Psoas muscle (tissue), 8 donors: ENCODE results near the gene MRS2. TPM values are rescaled to one million over a fixed set of nuclear protein-coding genes. Genes with fewer than 3 reads are reported as not detected.

Source experiments
- ATAC-seq, 4 donors: fragments of 200-7000 bp; cut with Tn5 transposase; one replicate each; pipeline ENCODE4 v1.9.1; 2020; ENCODE audit warnings: moderate library complexity in 3 of 4, mild to moderate bottlenecking in 2 of 4
- DNase-seq, 2 donors: peaks; one replicate each; pipeline ENCODE4 v3.0.0-alpha.2; 2020
- H3K27ac ChIP-seq: fragments of 200-600 bp; one replicate; pipeline ENCODE4 v1.8.0; 2022
- H3K27me3 ChIP-seq, 3 donors: fragments of 200-600 bp in 1 of 3; one replicate each; pipeline versions ENCODE4 v1.6.1 to v1.8.0; 2013 to 2022; ENCODE audit warnings: low read length in 2 of 3, mild to moderate bottlenecking in 2 of 3, moderate library complexity in 1 of 3; ENCODE audit not compliant: insufficient read depth in 3 of 3
- H3K36me3 ChIP-seq, 2 donors: fragments of 200-600 bp in 1 of 2; one replicate each; pipeline versions ENCODE4 v1.6.1 to v1.8.0; 2013 to 2022; ENCODE audit warnings: low read depth in 1 of 2, mild to moderate bottlenecking in 1 of 2, moderate library complexity in 1 of 2; ENCODE audit not compliant: insufficient read depth in 1 of 2
- H3K4me1 ChIP-seq: fragments of 200-600 bp; one replicate; pipeline ENCODE4 v1.8.0; 2022
- H3K4me3 ChIP-seq: fragments of 200-600 bp; one replicate; pipeline ENCODE4 v1.8.0; 2022; ENCODE audit warnings: mild to moderate bottlenecking
- H3K9me3 ChIP-seq: fragments of 200-600 bp; one replicate; pipeline ENCODE4 v1.8.0; 2022
- CTCF ChIP-seq: fragments of 200-600 bp; IDR thresholded peaks from one replicate; pipeline ENCODE4 v1.8.0; 2022; ENCODE audit warnings: antibody characterized with exemption
- WGBS, 3 donors: extraction: QIAGEN DNeasy Blood & Tissue Kit; methylation state at CpG; one replicate each; pipeline versions ENCODE4 v1.1.6 to v1.1.7; 2013; 5-methylcytosine and 5-hydroxymethylcytosine counted together
- intact Hi-C, 2 donors: fragments of 100-400 bp; cut with DNase I; formaldehyde crosslinking; loops; one replicate each; pipeline versions ENCODE4 v1.11.0 to v1.14.2; 2022
- polyA plus RNA-seq, 3 donors: library from polyadenylated mRNA; stranded (reverse); fragments of 200-250 nt; gene quantifications; one replicate each; pipeline ENCODE4 v1.2.3, GENCODE V29; 2013
- total RNA-seq, 4 donors: library from RNA; stranded (reverse); fragmentation: NEBNext Ultra II Directional in 2 of 4; extraction: Animal tissue kit (Norgen Biotek cat#: 25700) in 2 of 4; gene quantifications; one replicate each; pipeline versions ENCODE4 v1.2.1 to v1.2.4, GENCODE V29; 2021 to 2023
- donor health status: healthy with polysubstance abuse.
- donor health status: DM: no; HTN: no; CAD: no; lungs with moderate emphysema.
- donor health status: Bipolar disorder and iron deficiency.
- donor health status: healthy.
- donor health status: DM: yes; HTN: yes; CAD: no.
- donor health status: DM: no; HTN: no; CAD: no.
- donor health status: DM: no; HTN: no; CAD: no.
- donor health status: DM: yes; HTN: yes; CAD: no.

MRS2 gene
- total and polyA plus RNA-seq, 7 donors = 26.2 to 52.6 (median 33.4) TPM

- Histone ChIP-seq H3K9me3 (no peaks in the 10 kb centered on the region), H3K36me3 (peaks cover 7 to 96% of the 10 kb centered on the region in 2 donors), H3K27ac (no peak overlapping the region), H3K4me1 (no peaks in the 10 kb centered on the region), H3K4me3 (no peak overlapping the region), H3K27me3 (no peaks in the 10 kb centered on the region)
- WGBS, 3 donors = 93 to 94% (median 93%) methylated on average over 4 of the region's 4 CpGs
- intact Hi-C loops = no loop called here
- DNase-seq (no peak), ATAC-seq (no peak)
- TF ChIP-seq CTCF = no peak
Measured at GRCh38 chr6:24415753-24416152, 13.0 kb downstream of the MRS2 start.

DNA sequence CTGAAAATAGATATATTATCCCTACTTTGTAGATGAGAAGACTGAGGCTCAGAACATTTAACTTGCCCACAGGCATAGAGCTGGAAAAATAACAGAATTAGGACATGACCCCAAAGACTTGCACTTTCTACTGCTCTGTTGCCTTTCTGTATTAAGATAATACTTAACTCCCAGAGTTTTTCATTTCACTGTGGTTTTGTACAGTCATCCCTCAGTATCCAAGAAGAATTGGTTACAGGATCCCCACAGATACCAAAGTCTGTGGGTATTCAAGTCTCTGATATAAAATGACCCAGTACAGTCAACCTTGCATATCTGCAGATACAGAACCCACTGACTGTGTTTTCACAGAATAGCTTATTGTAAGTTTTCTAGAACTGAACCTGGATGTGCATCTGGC, 16.8 kb downstream of the MRS2 start:
- TF ChIP-seq CTCF = no peak
- intact Hi-C loops = no loop called here
- Histone ChIP-seq H3K27me3 (no peaks in the 10 kb centered on the region), H3K36me3 (peaks cover 12 to 100% of the 10 kb centered on the region in 2 donors), H3K27ac (no peak overlapping the region), H3K9me3 (no peaks in the 10 kb centered on the region), H3K4me3 (no peak overlapping the region), H3K4me1 (no peaks in the 10 kb centered on the region)
- DNase-seq = no peak
- ATAC-seq = no peak

DNA sequence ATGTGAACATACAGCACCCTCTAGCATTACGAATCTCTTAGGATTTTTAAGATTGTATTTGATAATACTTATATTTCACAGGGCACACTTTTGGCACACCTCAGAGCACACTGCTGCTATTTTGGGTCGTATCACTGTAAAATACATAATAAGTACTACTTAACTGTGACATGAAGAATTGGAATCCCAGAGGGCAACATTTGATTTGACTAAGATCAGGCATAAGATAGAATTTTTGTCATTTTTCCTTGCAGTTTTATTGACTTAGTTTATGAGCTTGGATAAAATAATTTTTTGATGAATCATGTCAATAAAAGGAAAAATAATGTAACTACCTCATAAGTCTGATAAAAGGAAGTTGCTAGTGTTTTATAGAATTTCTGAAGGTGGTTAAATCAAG, 22.4 kb downstream of the MRS2 start:
- no peak for TF ChIP-seq CTCF
- Histone ChIP-seq H3K9me3 (no peaks in the 10 kb centered on the region), H3K27ac (no peak overlapping the region), H3K4me1 (peaks cover 14% of the 10 kb centered on the region), H3K36me3 (peaks cover 9 to 68% of the 10 kb centered on the region in 2 donors), H3K27me3 (no peaks in the 10 kb centered on the region), H3K4me3 (no peak overlapping the region)
- WGBS, 3 donors = 51 to 82% (median 67%) methylated on average over 2 of the region's 2 CpGs
- intact Hi-C loops = loop anchor here in 1 of 2 donors (5.0 to 10.0 kb wide), 2 partner anchors 97 to 280 kb away; no protein-coding TSS in a partner anchor
- ATAC-seq = no peak
- DNase-seq = no peak

DNA sequence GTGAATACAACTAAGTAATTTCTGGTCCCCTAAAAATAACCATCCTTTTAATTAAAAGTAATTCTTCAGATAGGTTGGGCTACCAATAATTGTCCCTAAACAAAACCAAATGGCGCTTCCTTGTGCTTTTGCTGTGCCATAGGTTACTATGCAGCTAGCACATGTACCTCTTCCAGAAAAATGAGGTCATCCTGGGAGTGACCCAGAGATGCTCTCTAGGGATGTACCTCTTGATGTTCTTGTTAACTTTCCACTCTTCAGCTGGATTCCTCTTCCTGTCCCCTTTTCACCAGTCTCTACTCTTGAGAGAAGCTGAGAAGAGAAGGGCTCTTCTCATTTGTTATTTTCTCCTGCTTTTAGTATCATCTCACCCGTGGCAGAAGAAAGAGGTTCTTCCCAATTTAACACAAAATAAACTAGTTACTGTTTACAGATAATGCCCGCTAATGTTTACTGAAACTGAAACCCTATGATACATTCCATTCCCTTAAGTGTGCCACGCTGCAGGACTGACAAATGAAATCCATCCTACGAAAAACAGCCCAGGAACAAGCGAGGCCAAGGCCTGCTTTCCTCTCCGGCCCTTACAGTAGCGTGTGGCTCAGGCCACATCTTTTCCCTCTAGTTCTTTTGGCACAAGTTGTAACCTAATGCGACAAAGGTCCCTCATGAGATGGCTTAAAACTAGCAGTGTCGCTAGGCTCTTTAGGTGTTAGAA, 24.2 kb downstream of the MRS2 start:
- Histone ChIP-seq H3K4me3 (no peak overlapping the region), H3K36me3 (peaks cover 3 to 58% of the 10 kb centered on the region in 2 donors), H3K4me1 (peaks cover 14% of the 10 kb centered on the region), H3K27ac (peak overlapping the region; percentile 17), H3K9me3 (no peaks in the 10 kb centered on the region), H3K27me3 (no peaks in the 10 kb centered on the region)
- WGBS, 3 donors = 48 to 86% (median 49%) methylated on average over 10 of the region's 10 CpGs
- intact Hi-C loops = loop anchor here in 1 of 2 donors (5.0 to 10.0 kb wide), 2 partner anchors 95 to 278 kb away; no protein-coding TSS in a partner anchor
- no peak for TF ChIP-seq CTCF
- DNase-seq (no peak), ATAC-seq (peak in 2 of 4 donors; percentile 59 to 84)
